MM.1S (cell line): ENCODE results near the gene IKBKG.

Experiments
- EZH2phosphoT487 ChIP-seq: fragments of 300-600 bp; sonication (generic); IDR thresholded peaks from 2 replicates; pipeline ENCODE4 v1.6.1; 2018; ENCODE audit warnings: antibody characterized with exemption, low read length
- TF ChIP-seq, protein P1 (sequence below): fragments of 300-600 bp; sonication (generic); IDR thresholded peaks from 2 replicates; pipeline ENCODE4 v1.5.1; 2016; ENCODE audit warnings: antibody characterized with exemption, low read length, mixed read lengths

DNA sequence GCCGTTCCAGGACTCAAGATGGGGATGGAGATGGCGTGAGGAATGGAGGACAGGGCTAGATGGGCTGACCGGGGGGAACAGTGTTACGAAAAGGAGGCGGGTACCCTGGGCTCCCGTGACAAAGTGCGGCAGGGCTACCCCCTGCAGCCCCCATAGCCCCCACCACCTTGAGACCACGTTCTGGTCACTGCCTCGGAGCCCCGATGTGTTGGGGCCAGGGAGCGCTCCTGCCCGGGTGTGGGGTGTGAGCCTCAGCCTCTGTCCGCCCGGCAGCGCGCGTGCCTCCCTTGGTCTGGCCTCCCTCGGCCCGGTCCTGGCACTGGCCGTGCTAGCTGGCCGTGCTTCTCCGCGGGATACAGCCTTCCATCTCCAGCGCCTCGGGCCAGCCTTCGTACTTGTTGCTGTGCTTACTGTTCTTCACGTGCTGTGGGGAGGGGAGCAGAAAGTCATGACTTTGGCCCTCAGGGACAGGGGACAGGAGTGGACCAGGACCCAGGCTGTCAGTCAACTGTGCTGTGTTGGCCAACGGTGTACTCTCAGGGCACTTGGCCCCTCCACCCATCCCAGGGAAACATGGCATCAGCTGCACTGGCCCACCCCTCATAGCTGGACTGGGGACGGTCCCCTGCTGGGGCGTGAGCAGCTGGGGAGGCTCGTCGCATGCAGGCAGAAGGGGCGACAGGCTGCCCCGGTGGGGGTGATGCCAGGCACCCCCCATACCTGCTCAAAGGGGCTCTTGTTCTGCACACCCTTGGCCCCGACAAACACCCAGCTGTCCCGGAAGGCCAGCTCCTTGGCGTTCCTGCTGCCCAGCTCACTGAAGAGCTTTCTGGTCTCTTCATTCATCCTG lies 40.7 kb upstream of the IKBKG start:
- TF ChIP-seq, protein P1, sequence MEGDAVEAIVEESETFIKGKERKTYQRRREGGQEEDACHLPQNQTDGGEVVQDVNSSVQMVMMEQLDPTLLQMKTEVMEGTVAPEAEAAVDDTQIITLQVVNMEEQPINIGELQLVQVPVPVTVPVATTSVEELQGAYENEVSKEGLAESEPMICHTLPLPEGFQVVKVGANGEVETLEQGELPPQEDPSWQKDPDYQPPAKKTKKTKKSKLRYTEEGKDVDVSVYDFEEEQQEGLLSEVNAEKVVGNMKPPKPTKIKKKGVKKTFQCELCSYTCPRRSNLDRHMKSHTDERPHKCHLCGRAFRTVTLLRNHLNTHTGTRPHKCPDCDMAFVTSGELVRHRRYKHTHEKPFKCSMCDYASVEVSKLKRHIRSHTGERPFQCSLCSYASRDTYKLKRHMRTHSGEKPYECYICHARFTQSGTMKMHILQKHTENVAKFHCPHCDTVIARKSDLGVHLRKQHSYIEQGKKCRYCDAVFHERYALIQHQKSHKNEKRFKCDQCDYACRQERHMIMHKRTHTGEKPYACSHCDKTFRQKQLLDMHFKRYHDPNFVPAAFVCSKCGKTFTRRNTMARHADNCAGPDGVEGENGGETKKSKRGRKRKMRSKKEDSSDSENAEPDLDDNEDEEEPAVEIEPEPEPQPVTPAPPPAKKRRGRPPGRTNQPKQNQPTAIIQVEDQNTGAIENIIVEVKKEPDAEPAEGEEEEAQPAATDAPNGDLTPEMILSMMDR, result no peak
- no peak for TF ChIP-seq EZH2phosphoT487
